H1 (cell line): ENCODE measurements around the gene RAB11B. TPM values are rescaled to one million over a fixed set of nuclear protein-coding genes. Genes with fewer than 3 reads are reported as not detected.

Experiments used
- CTCF ChIA-PET: fragments of 300-600 bp; sonication (Branson Sonifier 250); formaldehyde crosslinking; loops from one replicate; lab custom pipeline; 2021; ENCODE audit not compliant: partially characterized antibody; lab: Charles Lee
- POLR2A ChIA-PET: fragments of 300-600 bp; sonication (Branson Sonifier 250); formaldehyde crosslinking; loops from one replicate; lab custom pipeline; 2021; ENCODE audit warnings: inconsistent platforms; ENCODE audit not compliant: partially characterized antibody; lab: Charles Lee
- DNase-seq, 2 experiments: peaks; one replicate each; pipeline versions ENCODE4 v3.0.0 to v3.0.0-alpha.2; 2010 to 2022; ENCODE audit warnings: low spot score in 2 of 2, low read depth in 1 of 2, mixed read lengths in 1 of 2
- FAIRE-seq: peaks from 2 replicates; lab custom pipeline; 2011; peaks lifted over from hg19 to GRCh38; lab: Jason Lieb, UNC
- H2AFZ ChIP-seq: 2 replicates; pipeline ENCODE4 v1.8.1; 2012; ENCODE audit warnings: low read length, inconsistent platforms
- H2AK5ac ChIP-seq: 2 replicates; pipeline ENCODE4 v1.6.1; 2013; ENCODE audit warnings: low read depth, low read length
- H2BK120ac ChIP-seq: replicated peaks from 2 replicates; pipeline ENCODE3; 2013; ENCODE audit warnings: low read depth, low read length, inconsistent platforms
- H2BK12ac ChIP-seq: 2 replicates; pipeline ENCODE4 v1.6.1; 2013; ENCODE audit warnings: low read depth, low read length
- H2BK15ac ChIP-seq: 2 replicates; pipeline ENCODE4 v1.6.1; 2013; ENCODE audit warnings: low read length
- H2BK20ac ChIP-seq: 2 replicates; pipeline ENCODE4 v1.6.1; 2013; ENCODE audit warnings: low read length
- H2BK5ac ChIP-seq: 2 replicates; pipeline ENCODE4 v1.6.1; 2013; ENCODE audit warnings: low read depth, low read length
- H3K14ac ChIP-seq: 2 replicates; pipeline ENCODE4 v1.6.1; 2013; ENCODE audit warnings: inconsistent platforms; ENCODE audit not compliant: insufficient read length
- H3K18ac ChIP-seq: 2 replicates; pipeline ENCODE4 v1.6.1; 2013; ENCODE audit warnings: low read length; ENCODE audit errors: extremely low read depth
- H3K23ac ChIP-seq: 2 replicates; pipeline ENCODE4 v1.6.1; 2013; ENCODE audit warnings: inconsistent platforms; ENCODE audit not compliant: insufficient read length
- H3K23me2 ChIP-seq: 2 replicates; pipeline ENCODE4 v1.6.1; 2013; ENCODE audit warnings: low read depth, low read length
- H3K27ac ChIP-seq: 2 replicates; pipeline ENCODE4 v1.6.1; 2011; ENCODE audit warnings: low read depth, low read length, inconsistent platforms
- H3K27me3 ChIP-seq, 4 experiments: replicated peaks in 1 of 4; 1 replicate in 1 of 4; 2 replicates in 3 of 4; pipeline versions ENCODE4 v1.6.1 to v1.8.1; 2011 to 2013; ENCODE audit warnings: low read length in 3 of 4, mild to moderate bottlenecking in 3 of 4, inconsistent platforms in 2 of 4, mixed read lengths in 2 of 4, moderate library complexity in 1 of 4; ENCODE audit not compliant: control insufficient read depth in 3 of 4, insufficient read depth in 3 of 4; ENCODE audit errors: extremely low read depth in 1 of 4
- H3K36me3 ChIP-seq, 4 experiments: 2 replicates each; pipeline versions ENCODE4 v1.6.1 to v1.8.1; 2011 to 2013; ENCODE audit warnings: mild to moderate bottlenecking in 4 of 4, low read length in 3 of 4, moderate library complexity in 2 of 4, control low read depth in 1 of 4, inconsistent platforms in 1 of 4; ENCODE audit not compliant: insufficient read depth in 4 of 4, control insufficient read depth in 2 of 4
- H3K4ac ChIP-seq: replicated peaks from 2 replicates; pipeline ENCODE3; 2013; ENCODE audit warnings: low read length, low read depth, mixed read lengths, inconsistent platforms; ENCODE audit not compliant: insufficient read length
- H3K4me1 ChIP-seq, 4 experiments: replicated peaks in 1 of 4; 1 replicate in 1 of 4; 2 replicates in 3 of 4; pipeline versions ENCODE4 v1.6.1 to v1.8.1; 2011 to 2013; ENCODE audit warnings: low read length in 3 of 4, inconsistent platforms in 2 of 4, mixed read lengths in 1 of 4; ENCODE audit not compliant: insufficient read depth in 4 of 4, control insufficient read depth in 3 of 4
- H3K4me2 ChIP-seq, 2 experiments: 2 replicates each; pipeline versions ENCODE4 v1.6.1 to v1.8.1; 2011 to 2013; ENCODE audit warnings: low read depth in 2 of 2, low read length in 2 of 2, control low read depth in 1 of 2, inconsistent platforms in 1 of 2, mild to moderate bottlenecking in 1 of 2; ENCODE audit not compliant: insufficient read depth in 1 of 2
- H3K4me3 ChIP-seq, 4 experiments: fragments of 200-600, 300-600 bp in 1 of 4; sonication (generic), shearing (Covaris generic), sonication (Bioruptor Twin) in 1 of 4; 2 replicates each; pipeline versions ENCODE4 v1.5.1 to v1.8.1; 2011 to 2016; ENCODE audit warnings: low read length in 4 of 4, low read depth in 3 of 4, control low read depth in 2 of 4, inconsistent platforms in 2 of 4, mild to moderate bottlenecking in 2 of 4, mixed read lengths in 1 of 4, moderate library complexity in 1 of 4; ENCODE audit not compliant: insufficient read depth in 2 of 4; ENCODE audit errors: extremely low read depth in 1 of 4
- H3K56ac ChIP-seq: replicated peaks from 2 replicates; pipeline ENCODE3; 2013; ENCODE audit warnings: low read depth, mild to moderate bottlenecking, mixed read lengths, low read length, inconsistent platforms; ENCODE audit not compliant: insufficient read length
- H3K79me1 ChIP-seq: 2 replicates; pipeline ENCODE4 v1.6.1; 2013; ENCODE audit warnings: low read depth, low read length, control low read depth
- H3K79me2 ChIP-seq, 2 experiments: 2 replicates each; pipeline versions ENCODE4 v1.6.1 to v1.8.1; 2012 to 2013; ENCODE audit warnings: low read length in 2 of 2, mild to moderate bottlenecking in 2 of 2, inconsistent platforms in 1 of 2; ENCODE audit not compliant: insufficient read depth in 2 of 2, control insufficient read depth in 1 of 2
- H3K9ac ChIP-seq, 4 experiments: replicated peaks in 1 of 4; 1 replicate in 1 of 4; 2 replicates in 3 of 4; pipeline versions ENCODE4 v1.6.1 to v1.8.1; 2011 to 2013; ENCODE audit warnings: low read depth in 3 of 4, low read length in 3 of 4, control low read depth in 2 of 4, mild to moderate bottlenecking in 2 of 4, moderate library complexity in 2 of 4, inconsistent platforms in 1 of 4; ENCODE audit errors: extremely low read depth in 1 of 4
- H3K9me3 ChIP-seq, 2 experiments: 2 replicates each; pipeline versions ENCODE4 v1.6.1 to v1.8.1; 2012 to 2013; ENCODE audit warnings: mild to moderate bottlenecking in 2 of 2, moderate library complexity in 2 of 2, control low read depth in 1 of 2, inconsistent platforms in 1 of 2, low read depth in 1 of 2, low read length in 1 of 2, mixed read lengths in 1 of 2; ENCODE audit not compliant: insufficient read depth in 2 of 2
- H4K20me1 ChIP-seq, 2 experiments: replicated peaks in 1 of 2; 2 replicates each; pipeline versions ENCODE3 to v1.8.1; 2011 to 2013; ENCODE audit warnings: inconsistent platforms in 2 of 2, low read length in 2 of 2, mild to moderate bottlenecking in 1 of 2; ENCODE audit not compliant: insufficient read depth in 2 of 2, control insufficient read depth in 1 of 2
- H4K5ac ChIP-seq: 2 replicates; pipeline ENCODE4 v1.6.1; 2013; ENCODE audit warnings: low read length, low read depth, mixed read lengths, inconsistent platforms; ENCODE audit not compliant: insufficient read length
- H4K8ac ChIP-seq: 2 replicates; pipeline ENCODE4 v1.8.0; 2013; ENCODE audit warnings: mild to moderate bottlenecking, moderate library complexity, low read length, inconsistent platforms; ENCODE audit not compliant: insufficient read depth; ENCODE audit errors: extremely low read depth
- H4K91ac ChIP-seq: replicated peaks from 2 replicates; pipeline ENCODE3; 2013; ENCODE audit warnings: low read length, mixed read lengths, inconsistent platforms; ENCODE audit not compliant: insufficient read length
- CHD1 ChIP-seq: IDR thresholded peaks from 2 replicates; pipeline ENCODE4 v1.6.1; 2012; ENCODE audit warnings: low read depth, low read length, improper control_type of control experiment
- CREB1 ChIP-seq: IDR thresholded peaks from 2 replicates; pipeline ENCODE4 v1.6.1; 2012; ENCODE audit warnings: inconsistent platforms
- HDAC6 ChIP-seq: IDR thresholded peaks from one replicate; pipeline ENCODE4 v1.7.1; 2012; ENCODE audit warnings: low read depth, mild to moderate bottlenecking, inconsistent platforms, low read length, moderate library complexity
- KDM5A ChIP-seq: fragments of 200-600 bp; IDR thresholded peaks from 2 replicates; pipeline ENCODE4 v1.7.1; 2012; ENCODE audit warnings: mild to moderate bottlenecking, low read length, inconsistent platforms, mixed read lengths
- POLR2A ChIP-seq, 2 experiments: IDR thresholded peaks; 1 replicate in 1 of 2; 2 replicates in 1 of 2; pipeline ENCODE4 v1.6.1; 2011; ENCODE audit warnings: low read depth in 2 of 2, low read length in 2 of 2, mild to moderate bottlenecking in 2 of 2; ENCODE audit errors: control extremely low read depth in 1 of 2
- SP1 ChIP-seq: IDR thresholded peaks from 2 replicates; pipeline ENCODE4 v1.6.1; 2011; ENCODE audit warnings: low read depth, low read length
- TAF7 ChIP-seq: optimal IDR thresholded peaks from 2 replicates; pipeline ENCODE3; 2011; ENCODE audit warnings: low read depth, mild to moderate bottlenecking, inconsistent platforms, low read length, moderate library complexity, borderline replicate concordance
- TBP ChIP-seq: IDR thresholded peaks from 2 replicates; pipeline ENCODE4 v1.6.1; 2011; ENCODE audit warnings: low read depth, low read length, improper control_type of control experiment
- WGBS, 2 experiments: shearing (Covaris generic) in 1 of 2; methylation state at CpG; one replicate each; pipeline versions ENCODE4 v1.1.6 to v1.1.7; 2013 to 2015; ENCODE audit warnings: low lambda C conversion rate in 2 of 2, mixed read lengths in 2 of 2, inconsistent platforms in 1 of 2, low coverage in 1 of 2, missing lambda C conversion rate in 1 of 2; ENCODE audit not compliant: insufficient replicate concordance in 2 of 2, insufficient coverage in 1 of 2, insufficient read length in 1 of 2; ENCODE audit errors: extremely low coverage in 1 of 2, missing lambda C conversion rate in 1 of 2; 5-methylcytosine and 5-hydroxymethylcytosine counted together
- polyA plus RNA-seq, 7 experiments: library from polyadenylated mRNA; depleted of rRNA in 3 of 7; stranded (reverse) in 5 of 7; unstranded in 2 of 7; fragments of >200 nt in 5 of 7; fragments of 200-250 nt in 2 of 7; gene quantifications; 1 replicate in 5 of 7; 2 replicates in 1 of 7; 4 replicates in 1 of 7; pipeline versions ENCODE4 v1.2.1 to v1.2.3, GENCODE V29; 2011 to 2013; ENCODE audit warnings: missing spikeins in 2 of 7, mixed read lengths in 2 of 7
- total RNA-seq: library from RNA; stranded (reverse); fragmentation: NEBNext Ultra II Directional; extraction: Animal tissue kit (Norgen Biotek cat#: 25700); gene quantifications from 2 replicates; pipeline ENCODE4 v1.2.1, GENCODE V29; 2021

RAB11B gene
- total and polyA plus RNA-seq, 2 of the 8 experiments (the other 6 are each of a cell fraction or from before 2014, with no cell fraction given): 50.2 to 85.8 TPM

DNA sequence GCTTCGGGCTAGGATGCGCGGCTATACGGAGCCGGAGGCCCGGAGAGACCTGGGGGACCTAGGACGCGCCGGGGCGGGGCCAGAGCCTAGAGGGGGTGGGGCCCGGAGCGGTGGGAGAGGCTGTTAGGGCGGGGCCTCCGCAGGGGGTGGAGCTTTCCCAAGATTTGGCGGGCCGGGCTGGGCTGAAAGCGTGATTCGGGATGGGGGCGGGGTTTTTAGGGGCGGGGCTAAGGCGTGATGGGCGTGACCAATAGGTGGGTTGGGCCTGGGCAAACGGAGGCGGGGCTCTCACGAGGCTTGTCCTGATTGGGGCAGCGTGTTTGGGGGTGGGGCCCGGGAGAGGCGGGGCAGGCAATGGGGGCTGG, 439 bp downstream of the RAB11B start:
- 0% methylated on average over 11 of the region's 28 CpGs; no CpG with 5 or more reads in 1 of the 2 experiments for WGBS, 2 experiments
- Histone ChIP-seq H3K23me2 (no peaks in the 10 kb centered on the region), H2AK5ac (no peak overlapping the region), H2BK20ac (no peak overlapping the region), H2BK5ac (peak overlapping the region; percentile 85), H3K23ac (no peak overlapping the region), H3K56ac (peak overlapping the region; percentile 90)
- no peak for FAIRE-seq
- TF ChIP-seq TBP: 0 out of 2 replicates have a peak, but pooled peaks have one; percentile 4
- TF ChIP-seq SP1: peak; percentile 71; the same call in 1 of the 2 replicates
- no peak for TF ChIP-seq KDM5A
- peak; percentile 41; the same call in 1 of the 2 replicates for TF ChIP-seq CREB1
- peak; percentile 23 for TF ChIP-seq TAF7
- TF ChIP-seq POLR2A (IDR thresholded peaks at IDR 0.05; ENCODE audit: control extremely low read depth in 1 of 2, low read depth in 2 of 2, low read length in 2 of 2): peak; percentile 13 to 62; a peak in 2 of 3 replicates
- no peak for TF ChIP-seq HDAC6
- no peak for TF ChIP-seq CHD1
- TF ChIP-seq, all 59 proteins: peak for 5
- no peaks in the 10 kb centered on the region for H3K27me3 ChIP-seq
- no peak overlapping the region for H2BK15ac ChIP-seq
- peak overlapping the region; percentile 63 to 81; a peak in 3 of 4 replicates for H3K4me2 ChIP-seq
- no peaks in the 10 kb centered on the region for H3K36me3 ChIP-seq
- peak overlapping the region; percentile 85 for H4K91ac ChIP-seq
- H2BK12ac ChIP-seq: no peak overlapping the region
- ChIA-PET CTCF (interaction anchor here (0.7 kb wide), 1 partner anchor 36 kb away, joined by 3 read pairs; no protein-coding TSS in a partner anchor), POLR2A (interaction anchor here (0.5 to 5.6 kb wide), 27 partner anchors 8 to 362 kb away, joined by 3 to 71 read pairs (median 5); partner anchors contain the start of genes ANGPTL4, HNRNPM, KANK3 and MARCHF2)
- peak overlapping the region; percentile 100 for H3K27ac ChIP-seq
- peak overlapping the region; percentile 83 for H3K18ac ChIP-seq
- peaks cover 0 to 5% of the 10 kb centered on the region in 2 experiments; a peak in 1 of 4 replicates for H3K9me3 ChIP-seq
- DNase-seq: peak; percentile 91 to 100
- H3K14ac ChIP-seq: no peak overlapping the region
- H3K4me3 ChIP-seq: peak overlapping the region; percentile 79 to 99 (median 85)
- peaks cover 19% of the 10 kb centered on the region for H3K79me1 ChIP-seq
- no peak overlapping the region for H2AFZ ChIP-seq
- peaks cover 7 to 48% of the 10 kb centered on the region in 2 experiments for H3K79me2 ChIP-seq
- H2BK120ac ChIP-seq: no peak overlapping the region
- peak overlapping the region; percentile 87 to 100 (median 100) for H3K9ac ChIP-seq
- peaks cover 0 to 10% (median 4%) of the 10 kb centered on the region in 4 experiments; a peak in 6 of 7 replicates for H3K4me1 ChIP-seq
- H3K4ac ChIP-seq: peak overlapping the region; percentile 98
- H4K8ac ChIP-seq: peak overlapping the region; percentile 100; the same call in 1 of the 2 replicates
- H4K5ac ChIP-seq: peak overlapping the region; percentile 93
- H4K20me1 ChIP-seq: peaks cover 6 to 8% of the 10 kb centered on the region in 2 experiments
